GM18508 (cell line): ENCODE results near the gene SLC24A3.

Source experiments
- ATAC-seq: cut with Tn5 transposase; IDR thresholded peaks from one replicate; pipeline ENCODE4 v1.9.1; 2021; ENCODE audit warnings: moderate number of reproducible peaks; ENCODE audit not compliant: insufficient read depth, unreplicated experiment

The SLC24A3 gene

DNA sequence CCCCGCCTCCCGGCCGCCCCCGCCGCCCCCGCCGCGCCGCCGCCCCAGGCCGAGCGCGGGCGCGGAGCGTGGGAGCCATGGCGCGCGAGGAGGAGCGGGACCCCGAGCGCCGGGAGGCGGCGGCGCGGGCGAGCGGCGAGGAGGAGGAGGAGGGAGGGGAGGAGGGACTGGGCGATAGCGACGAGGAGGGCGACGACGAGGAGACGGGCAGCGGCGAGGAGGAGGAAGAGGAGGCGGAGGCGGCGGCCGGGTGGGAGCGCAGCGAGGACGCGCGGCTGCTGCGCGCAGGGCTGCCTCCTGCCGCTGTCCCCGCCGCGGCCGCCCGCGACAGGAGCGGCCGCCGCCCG, at the start of gene SLC24A3:
TSS of gene SLC24A3 (plus strand) at position 174 of the 347 bp plus-strand sequence.
- ATAC-seq: no peak

DNA sequence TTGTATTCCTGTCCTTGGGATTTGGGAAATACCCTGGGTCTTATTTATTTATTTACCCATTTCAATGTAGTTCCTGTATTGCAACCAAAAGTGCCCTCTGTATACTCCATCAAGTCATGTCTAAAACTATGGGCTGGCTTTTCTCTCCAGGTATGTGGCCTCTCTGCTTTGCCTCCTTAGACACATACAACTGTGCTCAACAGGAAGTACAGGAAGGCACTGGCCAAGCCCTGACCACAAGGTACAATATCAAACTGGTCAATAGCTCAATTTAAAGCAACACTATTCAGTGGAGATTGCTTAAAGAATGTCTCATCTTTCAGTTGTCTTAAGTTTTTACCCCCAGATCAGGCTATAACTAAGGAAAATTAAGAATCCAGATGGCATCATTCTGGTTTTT, 42.3 kb upstream of the SLC24A3 start:
- ATAC-seq: no peak

DNA sequence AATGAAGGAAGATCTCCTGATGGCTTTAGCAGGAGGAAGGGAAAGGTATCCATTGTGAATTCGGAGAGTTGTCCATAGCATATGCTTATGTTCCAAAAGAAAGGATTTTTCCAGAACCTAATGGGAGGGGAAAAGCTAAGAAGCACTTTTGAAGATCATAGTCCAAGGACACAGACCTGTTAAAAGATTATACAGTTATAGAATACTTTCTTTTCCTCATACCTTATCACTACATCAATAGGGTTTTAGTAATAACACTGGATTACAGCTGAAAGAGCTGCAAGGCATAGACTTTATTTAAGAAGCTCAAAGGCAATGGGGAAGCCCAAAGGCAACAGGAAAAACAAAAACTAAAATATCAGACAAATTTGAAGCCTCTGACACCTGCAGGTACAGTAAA, 39.8 kb upstream of the SLC24A3 start:
- ATAC-seq: no peak

DNA sequence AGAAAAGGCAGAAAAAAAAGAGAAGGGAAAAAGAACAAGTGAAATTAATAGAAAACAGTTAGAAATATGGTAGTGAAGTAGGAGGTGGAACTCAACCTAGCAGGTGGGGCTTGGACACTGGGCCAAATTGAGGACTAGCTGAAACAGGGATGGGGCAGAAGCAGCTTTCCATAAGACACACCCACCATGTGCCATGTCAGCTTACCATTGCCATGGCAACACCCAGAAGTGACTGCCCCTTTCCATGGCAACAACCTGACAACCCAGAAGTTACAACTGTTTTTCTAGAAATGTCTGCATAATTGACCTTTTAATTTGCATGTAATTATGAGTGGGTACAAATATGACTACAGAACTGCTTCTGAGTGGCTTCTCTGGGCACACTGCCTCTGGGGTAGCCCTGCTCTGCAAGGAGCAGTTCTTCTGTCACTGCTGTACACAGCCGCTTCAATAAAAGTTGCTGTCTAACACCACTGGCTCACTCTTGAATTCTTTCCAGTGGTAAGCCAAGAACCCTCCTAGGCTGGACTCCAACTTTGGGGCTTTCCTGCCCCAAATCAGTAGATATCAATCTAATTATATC, 35.9 kb upstream of the SLC24A3 start:
- ATAC-seq: no peak

DNA sequence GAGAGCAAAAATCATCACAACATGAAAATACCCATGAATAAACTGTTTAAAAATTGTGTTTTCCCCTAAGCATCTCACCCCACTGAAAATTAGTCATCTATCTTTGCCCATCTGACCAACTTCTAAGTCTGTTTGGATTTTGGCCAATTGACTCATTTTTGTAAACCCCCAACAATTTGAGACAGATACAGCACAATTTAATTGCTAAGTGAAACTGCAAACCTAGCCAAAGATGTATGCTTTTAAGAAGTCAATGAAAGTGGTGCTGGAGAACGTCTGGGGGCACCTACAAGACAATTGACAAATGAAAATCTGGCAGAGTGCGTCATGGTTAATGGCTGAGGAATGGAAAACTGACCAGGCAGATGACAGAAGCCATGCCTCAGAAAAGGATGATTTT, 30.9 kb upstream of the SLC24A3 start:
- ATAC-seq: no peak

DNA sequence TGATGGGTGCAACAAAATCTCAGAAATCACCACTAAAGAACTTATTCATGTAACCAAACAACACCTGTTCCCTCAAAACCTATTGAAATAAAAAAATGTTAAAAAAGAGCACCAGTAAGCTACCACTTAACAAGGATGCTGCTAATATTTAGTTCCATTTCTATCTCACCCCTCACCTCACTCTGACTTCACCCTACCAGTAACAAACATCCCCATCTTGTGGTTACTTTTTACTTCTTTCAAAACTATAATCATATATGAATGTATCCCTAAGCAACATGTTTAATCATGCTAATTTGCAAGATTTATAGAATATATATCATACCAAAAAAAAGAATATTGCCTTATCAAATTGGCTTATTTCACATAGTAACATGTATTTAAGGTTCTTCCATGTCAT, 27.4 kb upstream of the SLC24A3 start:
- ATAC-seq: no peak

DNA sequence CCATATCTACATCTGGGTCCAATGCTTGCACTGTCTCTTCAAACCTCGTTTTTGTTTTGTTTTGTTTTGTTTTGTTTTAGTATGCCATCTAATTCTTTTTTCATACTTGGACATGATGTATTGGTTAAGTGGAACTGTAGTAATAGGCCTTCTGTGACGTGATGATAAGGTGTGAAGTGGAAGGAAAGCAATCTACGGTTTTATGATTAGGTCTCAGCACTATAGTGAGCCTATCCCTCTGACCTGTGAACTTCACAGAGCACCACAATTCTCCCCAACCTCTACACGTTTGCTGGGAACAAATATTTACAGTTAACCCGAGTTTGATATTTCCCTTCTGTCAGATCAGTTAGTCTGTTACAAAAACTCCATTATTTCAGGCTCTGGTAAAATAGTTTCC, 19.1 kb upstream of the SLC24A3 start:
- ATAC-seq: no peak

DNA sequence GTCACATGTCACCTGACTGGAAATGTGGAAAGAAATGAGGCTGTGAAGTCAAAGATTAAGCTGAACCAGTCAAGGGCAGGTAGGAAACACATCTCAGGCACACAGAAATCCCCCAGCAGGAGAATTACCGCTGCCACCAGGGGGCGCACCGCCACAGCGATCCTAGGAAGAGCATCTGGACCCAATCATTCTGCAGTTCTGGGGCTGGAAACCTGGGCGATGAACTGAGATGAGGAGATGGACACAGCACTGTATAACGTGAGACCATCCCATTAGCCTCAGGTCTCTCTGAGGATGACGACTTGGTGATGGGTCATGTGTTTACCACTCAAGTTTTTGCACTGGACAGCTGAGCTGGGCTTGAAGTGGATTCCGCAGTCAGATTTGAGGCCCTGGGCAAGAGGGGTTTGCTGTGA, 6.5 kb upstream of the SLC24A3 start:
- no peak for ATAC-seq

DNA sequence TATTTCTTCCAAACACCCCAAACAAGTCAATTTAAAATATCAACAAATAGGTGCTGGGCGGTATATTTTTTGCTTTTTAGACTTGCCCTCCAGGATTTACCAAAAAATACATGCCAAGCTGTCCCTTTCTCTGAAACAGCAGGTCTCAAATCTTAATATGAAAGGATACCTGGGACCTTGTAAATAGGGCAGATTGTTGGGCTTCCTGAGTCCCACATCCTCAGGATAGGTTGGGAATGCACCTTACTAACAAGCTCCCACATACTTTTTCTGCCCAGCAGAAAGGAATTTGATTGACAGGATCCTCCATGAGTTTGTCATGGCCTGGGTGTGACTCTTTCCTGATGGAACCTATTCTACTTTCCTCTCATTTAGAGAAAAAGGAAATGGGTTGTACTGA, 4.9 kb upstream of the SLC24A3 start:
- no peak for ATAC-seq

DNA sequence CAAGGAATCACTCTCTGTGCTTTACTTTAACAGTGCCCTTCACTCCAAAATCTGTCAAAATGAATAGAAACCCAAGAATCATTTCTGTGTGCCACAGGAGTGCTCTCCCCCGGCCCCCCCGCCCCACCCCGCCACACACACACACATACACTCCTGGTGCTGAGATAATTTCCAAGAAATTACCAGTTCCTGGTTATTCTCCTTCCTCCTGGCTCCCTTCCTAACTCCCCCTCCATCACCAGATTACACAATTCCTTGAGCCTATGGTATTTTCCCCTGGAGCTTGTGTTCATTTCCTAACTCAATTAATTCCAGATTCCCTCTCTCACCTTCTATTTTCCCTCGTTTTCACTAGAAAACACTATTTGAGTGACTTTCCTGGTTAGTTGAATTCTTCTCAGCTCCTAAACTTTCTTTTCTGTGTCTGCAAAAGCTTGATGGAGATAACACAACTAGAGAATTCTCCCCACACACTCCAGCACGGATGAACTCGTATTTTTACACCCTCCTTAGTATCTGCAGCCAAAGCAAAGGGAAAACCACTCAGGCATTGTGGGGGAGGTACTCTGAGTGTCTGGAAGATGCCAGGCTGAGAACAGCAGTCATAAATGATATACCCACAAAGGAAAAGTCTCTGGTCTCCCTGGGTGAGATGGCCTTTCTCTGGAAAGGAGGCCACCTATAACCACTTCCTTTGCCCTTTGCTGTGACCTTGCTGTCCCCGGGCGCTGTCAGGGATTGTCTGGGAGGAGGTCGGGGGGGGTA, 1.9 kb upstream of the SLC24A3 start:
- ATAC-seq: no peak

DNA sequence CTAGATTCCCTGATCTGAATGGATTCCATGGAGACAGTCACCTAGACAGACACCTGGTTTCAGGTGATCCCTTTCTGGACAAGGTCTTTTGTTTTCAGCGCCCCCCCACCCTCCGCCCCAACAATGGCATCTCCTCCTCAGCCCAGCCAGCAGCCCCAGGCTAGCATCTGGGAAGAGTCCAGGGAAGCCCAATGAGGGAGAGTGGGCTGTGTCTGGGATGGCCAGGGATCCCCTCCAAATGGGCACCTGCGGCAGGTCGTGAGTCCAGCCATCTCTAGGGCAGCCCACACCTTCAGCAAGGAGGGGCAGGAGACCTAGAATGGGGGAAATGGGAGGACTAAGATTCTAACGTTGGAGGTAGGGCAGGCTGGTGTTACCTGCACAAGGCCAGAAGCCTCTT, 1.2 kb upstream of the SLC24A3 start:
- no peak for ATAC-seq

DNA sequence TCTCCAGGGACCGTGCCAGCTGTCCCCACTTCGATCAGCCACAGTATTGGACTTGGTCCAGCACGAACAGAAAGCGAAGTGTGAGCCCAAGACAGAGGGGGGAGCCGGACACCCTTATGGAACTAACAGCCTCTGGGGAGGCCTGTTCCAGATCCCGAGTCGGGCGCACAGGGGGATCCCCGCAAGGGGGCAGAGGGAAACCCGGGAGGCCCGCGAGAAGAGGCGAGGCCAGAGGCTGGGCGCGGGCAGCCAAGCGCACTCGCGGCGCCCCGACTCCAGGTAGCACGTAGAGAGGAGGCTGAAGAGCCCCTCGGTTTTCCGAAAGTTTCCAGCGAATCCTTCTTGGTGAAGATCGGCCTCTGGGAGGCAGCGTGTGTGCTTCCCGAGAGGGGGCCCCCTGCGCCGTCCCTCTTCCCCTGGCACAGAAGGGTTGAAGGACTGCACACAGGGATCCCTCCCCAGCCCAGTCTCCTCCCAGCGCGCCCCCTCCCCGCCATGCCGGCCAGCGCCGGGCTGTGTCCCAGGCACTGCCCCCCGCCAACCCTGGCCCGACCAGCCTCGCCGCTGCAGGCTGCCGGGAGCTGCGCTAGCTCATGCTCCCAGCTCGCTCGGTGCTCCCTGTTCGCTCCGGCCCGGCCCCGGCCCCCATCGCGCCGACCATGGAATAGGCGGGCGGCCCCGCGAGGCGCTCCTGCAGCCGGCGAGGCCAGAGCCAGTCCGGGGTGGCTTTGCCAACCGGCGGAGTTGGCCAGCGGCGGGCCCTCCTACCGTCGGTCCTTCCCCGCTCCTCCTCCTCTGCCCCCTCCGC, 577 bp upstream of the SLC24A3 start:
- ATAC-seq: no peak

DNA sequence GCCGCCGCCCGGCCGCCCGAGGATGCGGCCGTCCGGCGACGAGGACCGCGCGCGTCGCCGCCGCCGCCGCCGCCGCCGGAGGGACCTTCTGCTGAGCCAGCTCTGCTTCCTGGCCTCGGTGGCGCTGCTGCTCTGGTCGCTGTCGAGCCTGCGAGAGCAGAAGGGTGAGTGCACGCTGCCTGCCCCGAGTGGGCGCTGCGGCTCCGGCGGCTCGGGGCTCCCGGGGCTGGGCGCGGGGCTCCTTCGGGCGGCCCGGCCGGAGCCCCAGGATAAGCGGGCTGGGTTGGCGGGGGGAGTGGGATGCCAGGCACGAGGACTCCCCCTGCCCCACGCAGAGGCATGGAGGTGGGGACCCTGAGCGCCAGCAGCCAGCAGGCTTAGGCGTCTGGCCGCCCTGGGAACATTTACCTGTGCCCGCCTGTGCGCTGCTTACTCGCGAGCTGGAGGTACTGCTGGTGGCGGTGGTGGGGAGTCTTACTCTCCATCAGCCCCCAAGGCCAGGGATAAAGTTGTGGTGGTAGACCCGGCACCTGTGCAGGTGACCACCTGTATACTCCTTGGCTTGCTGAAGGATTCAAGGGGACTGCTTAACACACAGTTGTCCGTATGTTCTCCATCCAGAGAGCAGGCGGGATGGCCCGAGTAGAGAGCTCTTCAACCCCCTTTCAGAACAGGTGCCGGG, 520 bp downstream of the SLC24A3 start:
- no peak for ATAC-seq

DNA sequence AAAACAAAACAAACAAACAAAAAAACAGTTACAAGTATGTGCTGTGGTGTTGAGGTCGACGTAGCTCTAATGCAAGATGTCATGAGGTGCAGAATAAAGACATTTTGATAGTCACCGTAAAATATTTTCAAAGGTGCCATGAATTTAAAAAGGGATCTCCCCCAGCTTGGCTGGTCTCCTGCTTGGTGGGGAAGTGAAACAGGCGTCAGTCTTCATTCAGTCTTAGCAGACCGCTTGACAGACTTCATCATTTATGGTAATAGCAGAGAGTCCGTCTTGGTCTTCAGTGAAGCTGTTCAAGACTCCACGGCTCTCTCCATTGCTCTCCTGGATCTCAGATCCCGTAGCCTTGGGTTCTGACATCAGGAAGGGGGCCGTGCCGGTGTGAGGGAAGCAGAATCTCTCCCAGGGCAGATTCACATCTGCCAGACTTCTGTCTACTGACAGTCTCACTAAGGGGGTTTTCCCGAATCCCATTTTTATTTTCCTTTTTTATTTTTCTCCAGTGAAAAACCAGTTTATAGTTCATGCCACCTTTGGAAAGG, 1.6 kb downstream of the SLC24A3 start:
- ATAC-seq: no peak

DNA sequence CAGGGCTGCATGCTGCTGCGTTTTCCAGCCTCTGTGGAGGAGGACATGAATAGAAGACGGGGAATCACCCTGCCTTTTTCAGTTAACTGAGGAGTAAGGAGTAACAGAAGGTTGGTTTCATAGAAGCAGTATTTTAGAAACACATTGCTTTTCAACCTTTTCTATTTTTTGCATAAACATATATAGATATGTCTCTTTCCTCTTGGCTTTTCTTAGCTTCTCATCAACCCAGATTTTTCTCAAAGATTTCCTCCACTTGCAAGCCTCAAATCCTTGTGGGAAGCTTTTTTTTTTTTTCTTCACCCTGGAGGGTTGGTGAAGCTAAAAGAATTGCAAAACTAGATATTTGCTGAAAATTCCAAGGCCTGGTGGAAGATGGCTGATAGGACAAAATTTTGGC, 6.0 kb downstream of the SLC24A3 start:
- no peak for ATAC-seq

DNA sequence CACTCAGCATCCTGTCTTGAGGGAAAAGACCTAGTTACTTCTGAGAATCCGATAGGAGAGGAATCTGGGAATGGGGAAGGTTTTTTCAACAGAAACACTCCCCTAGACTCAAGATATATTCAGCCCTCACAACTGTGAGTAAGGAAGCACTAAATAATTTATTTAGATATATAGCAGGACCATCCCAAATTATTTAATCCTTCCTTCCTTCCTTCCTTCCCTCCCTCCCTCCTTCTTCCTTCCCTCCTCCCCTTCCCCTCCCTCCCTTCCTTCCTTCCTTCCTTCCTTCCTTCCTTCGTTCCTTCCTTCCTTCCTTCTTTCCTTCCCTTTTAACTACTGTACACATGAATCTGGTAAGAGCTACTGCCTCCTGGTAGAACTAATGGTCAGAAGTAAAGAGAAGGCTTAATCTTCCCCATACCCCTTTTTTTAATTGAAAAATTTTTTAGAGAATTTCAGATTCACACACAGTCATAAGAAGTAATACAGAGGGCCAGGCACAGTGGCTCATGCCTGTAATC, 10.1 kb downstream of the SLC24A3 start:
- ATAC-seq: no peak

DNA sequence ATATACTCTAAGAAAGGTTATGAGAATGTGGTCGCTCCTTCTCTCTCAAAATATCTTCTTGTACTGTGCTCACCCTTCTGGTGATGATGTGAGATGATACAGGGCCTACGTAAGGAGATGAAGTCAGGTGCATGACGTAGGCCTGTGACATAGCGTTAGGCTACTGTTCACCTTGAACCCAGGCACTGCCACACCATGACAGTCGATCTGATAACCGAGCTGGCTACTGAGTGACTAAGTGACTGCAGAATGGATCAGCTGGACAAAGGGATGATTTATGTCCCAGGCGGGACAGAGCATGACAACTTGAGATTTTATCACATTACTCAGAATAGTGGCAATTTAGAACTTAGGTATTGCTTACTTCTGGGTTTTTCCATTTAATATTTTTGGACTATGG, 11.2 kb downstream of the SLC24A3 start:
- no peak for ATAC-seq

DNA sequence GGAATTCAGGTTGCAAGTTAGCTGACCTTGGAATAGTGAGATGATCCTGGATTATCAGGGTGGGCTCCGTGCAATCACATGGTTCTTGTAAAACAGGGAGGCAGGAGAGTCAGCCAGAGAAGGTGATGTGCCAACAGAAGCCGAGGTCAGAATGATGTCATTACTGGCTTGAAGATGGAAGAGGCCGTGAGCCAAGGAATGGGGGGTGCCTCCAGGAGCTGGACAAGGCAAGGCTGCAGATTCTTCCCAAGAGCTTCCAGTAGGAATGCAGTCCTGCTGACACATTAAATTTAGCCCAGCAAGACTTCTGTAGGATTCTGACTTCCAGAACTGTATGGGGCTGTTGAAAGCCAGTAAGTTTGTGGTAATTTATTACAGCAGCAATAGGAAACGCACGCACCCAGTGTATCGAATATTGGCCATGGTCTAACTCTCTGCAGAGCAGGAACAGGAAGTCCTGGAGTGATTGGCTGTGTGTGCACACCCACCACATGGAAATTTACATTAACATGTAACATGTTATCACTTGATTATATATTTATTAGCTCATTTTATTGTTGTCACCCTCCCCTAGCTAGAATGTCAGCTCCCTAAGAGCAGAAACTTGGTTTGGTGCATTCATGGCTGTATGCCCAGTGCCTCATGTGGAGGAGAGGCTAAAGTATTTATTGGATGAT, 19.1 kb downstream of the SLC24A3 start:
- ATAC-seq: no peak

DNA sequence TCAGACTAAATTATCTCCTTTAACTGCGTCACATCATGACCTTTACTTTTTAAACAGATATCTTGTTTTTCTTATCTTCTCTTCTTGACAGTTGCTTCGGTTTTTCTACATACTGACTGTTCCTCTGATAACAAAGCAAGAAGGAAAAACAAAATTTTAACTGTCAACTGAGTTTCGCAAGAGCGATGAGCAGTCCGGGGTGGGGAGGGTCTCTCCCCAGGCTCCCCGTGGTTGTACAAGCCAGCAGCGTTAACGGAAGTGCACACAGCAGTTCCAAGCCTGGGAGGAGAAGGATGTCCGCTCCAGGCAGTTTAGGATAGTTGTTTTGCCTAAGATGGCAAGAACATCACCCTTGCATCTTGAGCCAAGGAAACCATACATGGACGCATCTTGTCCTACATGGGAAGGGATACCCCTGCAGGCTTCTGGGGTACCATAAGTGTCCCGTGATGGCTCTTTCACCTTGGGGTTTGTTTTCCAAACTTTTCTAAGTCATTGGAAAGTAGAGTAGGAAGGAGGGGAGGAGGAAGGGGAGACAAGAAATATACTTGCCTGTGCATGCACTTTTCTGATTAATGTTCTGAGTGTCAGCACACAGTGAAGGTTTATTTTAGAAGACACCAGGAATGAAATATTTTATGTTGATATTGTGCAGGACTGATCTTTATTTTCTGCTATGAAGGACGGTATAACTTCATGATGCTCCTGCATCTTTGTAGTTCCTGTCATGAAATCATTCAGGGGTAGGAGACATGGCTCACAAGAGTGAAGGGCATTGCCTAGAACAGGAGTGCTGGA, 20.8 kb downstream of the SLC24A3 start:
- ATAC-seq: no peak
